Suprapubic skin (tissue), 4 donors: ENCODE data around the gene TBC1D19. TPM values are rescaled to one million over a fixed set of nuclear protein-coding genes. Genes with fewer than 3 reads are reported as not detected.

ENCODE experiments used
- DNase-seq, 2 donors: peaks; one replicate each; pipeline ENCODE4 v3.0.0-alpha.2; 2019; ENCODE audit warnings: low spot score in 2 of 2
- H3K27ac ChIP-seq: fragments of 200-600 bp; sonication (generic); one replicate; pipeline ENCODE4 v1.5.1; 2019
- H3K27me3 ChIP-seq: fragments of 200-600 bp; sonication (generic); one replicate; pipeline ENCODE4 v1.5.1; 2019
- H3K36me3 ChIP-seq: fragments of 200-600 bp; sonication (generic); one replicate; pipeline ENCODE4 v1.5.1; 2019
- H3K4me1 ChIP-seq: fragments of 200-600 bp; sonication (generic); one replicate; pipeline ENCODE4 v1.5.1; 2019
- H3K4me3 ChIP-seq: fragments of 200-600 bp; sonication (generic); one replicate; pipeline ENCODE4 v1.5.1; 2019; ENCODE audit warnings: mild to moderate bottlenecking
- H3K9me3 ChIP-seq: fragments of 200-600 bp; sonication (generic); one replicate; pipeline ENCODE4 v1.5.1; 2019
- EP300 ChIP-seq: sonication (generic); formaldehyde crosslinking; IDR thresholded peaks from one replicate; pipeline ENCODE4 v1.6.1; 2017; ENCODE audit warnings: antibody characterized with exemption
- POLR2A ChIP-seq, 2 donors: fragments of 450-650 bp; IDR thresholded peaks; one replicate each; pipeline ENCODE4 v1.6.1; 2017; ENCODE audit warnings: antibody characterized with exemption in 2 of 2, mild to moderate bottlenecking in 2 of 2, moderate library complexity in 2 of 2
- POLR2AphosphoS5 ChIP-seq, 3 donors: sonication (generic); formaldehyde crosslinking; IDR thresholded peaks; one replicate each; pipeline ENCODE4 v1.6.1; 2017; ENCODE audit warnings: antibody characterized with exemption in 3 of 3
- WGBS: methylation state at CpG from one replicate; pipeline ENCODE4 v1.1.5; 2018; 5-methylcytosine and 5-hydroxymethylcytosine counted together
- total RNA-seq, 4 donors: library from RNA; depleted of rRNA; stranded (reverse); fragments of >200 nt; gene quantifications; one replicate each; pipeline ENCODE4 v1.1.0, GENCODE V29; 2016
- TF ChIP-seq, protein P1 (sequence below), 2 donors: fragments of 200-600 bp in 1 of 2; fragments of 450-650 bp in 1 of 2; sonication (generic) in 1 of 2; IDR thresholded peaks; one replicate each; pipeline ENCODE4 v1.5.1; 2016 to 2019; ENCODE audit warnings: antibody characterized with exemption in 2 of 2, mild to moderate bottlenecking in 1 of 2, moderate library complexity in 1 of 2

TBC1D19 gene
- total RNA-seq, 4 donors from 2014 or later, result 6.2 to 16.2 (median 11.9) TPM

DNA sequence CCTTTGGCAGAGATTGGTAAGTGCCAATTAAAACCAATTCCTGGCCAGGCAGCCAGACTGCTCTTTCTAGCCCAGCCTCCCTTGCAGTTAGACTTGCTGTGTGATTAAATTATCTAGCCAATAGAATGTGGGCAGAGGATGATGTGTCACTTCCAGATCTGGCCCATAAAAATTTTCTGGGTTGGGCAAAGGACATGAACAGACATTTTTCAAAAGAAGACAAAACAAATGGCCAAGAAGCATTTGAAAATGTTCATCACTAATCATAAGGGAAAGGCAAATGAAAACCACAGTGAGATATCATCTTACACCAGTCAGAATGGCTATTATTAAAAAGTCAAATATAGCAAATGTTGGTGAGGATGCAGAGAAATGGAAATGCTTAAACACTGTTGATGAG is 205.3 kb downstream of the TBC1D19 start:
- no peaks in the 10 kb centered on the region for H3K9me3 ChIP-seq
- no peak for DNase-seq
- TF ChIP-seq, protein P1, sequence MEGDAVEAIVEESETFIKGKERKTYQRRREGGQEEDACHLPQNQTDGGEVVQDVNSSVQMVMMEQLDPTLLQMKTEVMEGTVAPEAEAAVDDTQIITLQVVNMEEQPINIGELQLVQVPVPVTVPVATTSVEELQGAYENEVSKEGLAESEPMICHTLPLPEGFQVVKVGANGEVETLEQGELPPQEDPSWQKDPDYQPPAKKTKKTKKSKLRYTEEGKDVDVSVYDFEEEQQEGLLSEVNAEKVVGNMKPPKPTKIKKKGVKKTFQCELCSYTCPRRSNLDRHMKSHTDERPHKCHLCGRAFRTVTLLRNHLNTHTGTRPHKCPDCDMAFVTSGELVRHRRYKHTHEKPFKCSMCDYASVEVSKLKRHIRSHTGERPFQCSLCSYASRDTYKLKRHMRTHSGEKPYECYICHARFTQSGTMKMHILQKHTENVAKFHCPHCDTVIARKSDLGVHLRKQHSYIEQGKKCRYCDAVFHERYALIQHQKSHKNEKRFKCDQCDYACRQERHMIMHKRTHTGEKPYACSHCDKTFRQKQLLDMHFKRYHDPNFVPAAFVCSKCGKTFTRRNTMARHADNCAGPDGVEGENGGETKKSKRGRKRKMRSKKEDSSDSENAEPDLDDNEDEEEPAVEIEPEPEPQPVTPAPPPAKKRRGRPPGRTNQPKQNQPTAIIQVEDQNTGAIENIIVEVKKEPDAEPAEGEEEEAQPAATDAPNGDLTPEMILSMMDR (IDR thresholded peaks at IDR 0.05), result no peak
- TF ChIP-seq POLR2AphosphoS5 (IDR thresholded peaks at IDR 0.05) (no peak), EP300 (no peak), POLR2A (IDR thresholded peaks at IDR 0.05) (no peak)
- no peak overlapping the region for H3K27ac ChIP-seq
- H3K27me3 ChIP-seq, result no peaks in the 10 kb centered on the region
- no peak overlapping the region for H3K4me3 ChIP-seq
- no peaks in the 10 kb centered on the region for H3K36me3 ChIP-seq
- H3K4me1 ChIP-seq, result peaks cover 20% of the 10 kb centered on the region

DNA sequence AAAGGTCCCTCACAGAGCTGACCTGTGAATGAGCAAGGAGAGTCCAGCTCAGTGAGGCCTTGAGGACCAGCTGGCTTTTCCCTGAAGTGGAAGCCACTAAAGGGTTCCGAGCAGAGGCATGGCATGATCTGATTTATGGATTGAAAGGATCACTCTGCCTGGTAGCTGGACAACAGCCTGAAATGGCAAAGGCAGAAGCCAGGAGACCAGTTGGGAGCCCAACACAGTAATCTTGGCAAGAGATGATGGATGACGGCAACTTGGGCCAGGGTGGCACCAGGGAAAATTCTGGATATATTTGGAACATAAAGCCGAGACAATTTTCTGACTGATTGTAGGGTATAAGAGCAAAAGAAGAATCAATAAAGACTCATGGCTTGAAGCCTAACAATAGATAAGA is 207.5 kb downstream of the TBC1D19 start:
- no peak for DNase-seq
- Histone ChIP-seq H3K36me3 (no peaks in the 10 kb centered on the region), H3K9me3 (no peaks in the 10 kb centered on the region), H3K27me3 (no peaks in the 10 kb centered on the region), H3K27ac (no peak overlapping the region), H3K4me1 (peaks cover 20% of the 10 kb centered on the region), H3K4me3 (no peak overlapping the region)
- no peak for TF ChIP-seq POLR2A (IDR thresholded peaks at IDR 0.05)
- WGBS, result 87% methylated on average over 3 of the region's 3 CpGs

DNA sequence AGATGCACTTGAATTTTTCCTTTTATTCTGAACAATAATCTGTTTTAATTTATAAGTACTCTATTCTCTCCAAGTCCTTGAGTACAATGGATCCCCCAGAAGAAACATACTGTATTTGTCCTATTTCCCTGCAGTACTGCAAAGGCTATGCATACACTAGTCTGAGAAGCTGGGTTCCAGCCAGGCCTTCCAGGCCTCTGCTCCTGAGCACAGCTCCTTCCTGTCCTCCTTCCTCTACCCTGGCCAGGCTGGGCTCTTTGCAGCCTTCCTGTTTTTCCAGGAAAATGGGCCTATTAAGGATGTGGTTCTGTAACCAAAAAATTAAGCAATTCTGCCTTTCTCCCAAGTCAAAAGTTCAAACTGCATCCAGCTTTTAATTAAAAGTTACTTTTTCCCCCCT is 208.8 kb downstream of the TBC1D19 start:
- H3K9me3 ChIP-seq, result no peaks in the 10 kb centered on the region
- no peak for DNase-seq
- H3K4me3 ChIP-seq, result no peak overlapping the region
- H3K4me1 ChIP-seq, result peaks cover 13% of the 10 kb centered on the region
- no peaks in the 10 kb centered on the region for H3K27me3 ChIP-seq
- H3K36me3 ChIP-seq, result no peaks in the 10 kb centered on the region
- no peak overlapping the region for H3K27ac ChIP-seq
- TF ChIP-seq, protein P1 (IDR thresholded peaks at IDR 0.05), result no peak
- TF ChIP-seq EP300, result no peak
- TF ChIP-seq POLR2AphosphoS5 (IDR thresholded peaks at IDR 0.05), result no peak

DNA sequence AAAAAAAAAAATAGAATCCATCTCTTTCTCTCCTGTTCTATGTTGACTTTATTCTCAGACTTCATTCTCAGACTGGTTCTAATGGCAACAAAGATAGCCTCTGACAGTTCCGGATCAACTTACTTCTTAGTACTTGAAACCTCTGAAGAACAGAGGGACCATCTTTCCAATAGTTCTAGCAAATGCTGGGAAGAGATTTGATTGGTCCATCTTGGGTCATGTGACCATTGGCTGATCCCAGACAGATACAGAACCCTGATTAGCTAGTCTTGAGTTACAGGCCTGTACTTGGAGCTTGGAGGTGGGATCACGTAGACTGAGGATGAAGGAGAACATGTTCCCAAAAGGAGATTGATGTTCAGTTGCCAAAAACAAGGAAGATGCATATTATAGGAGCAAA is 209.9 kb downstream of the TBC1D19 start:
- DNase-seq, result no peak
- TF ChIP-seq EP300, result no peak
- no peak for TF ChIP-seq POLR2AphosphoS5 (IDR thresholded peaks at IDR 0.05)
- TF ChIP-seq, protein P1 (IDR thresholded peaks at IDR 0.05), result no peak
- TF ChIP-seq POLR2A (IDR thresholded peaks at IDR 0.05), result no peak
- Histone ChIP-seq H3K4me3 (no peak overlapping the region), H3K9me3 (no peaks in the 10 kb centered on the region), H3K4me1 (peaks cover 2% of the 10 kb centered on the region), H3K36me3 (no peaks in the 10 kb centered on the region), H3K27me3 (no peaks in the 10 kb centered on the region), H3K27ac (no peak overlapping the region)
- WGBS, result 92% methylated on average over 2 of the region's 2 CpGs

DNA sequence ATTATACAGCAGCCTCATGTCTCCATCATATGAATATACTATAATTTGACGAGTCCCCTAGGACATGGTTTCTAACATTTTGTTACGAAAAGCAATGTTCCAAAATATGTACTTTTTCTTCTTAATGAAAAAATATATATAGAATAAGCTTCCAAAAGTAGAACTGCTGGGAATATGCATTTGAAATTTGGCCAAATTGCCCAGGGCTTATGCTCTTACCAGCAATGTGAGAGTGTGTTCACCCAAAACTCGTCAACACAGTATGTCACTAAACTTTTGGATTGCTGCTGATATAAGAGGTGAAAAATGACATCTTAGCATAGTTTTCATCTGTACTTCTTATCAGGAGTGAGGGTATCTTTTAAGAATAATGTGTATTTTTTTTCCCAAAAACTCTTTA is 212.2 kb downstream of the TBC1D19 start:
- Histone ChIP-seq H3K36me3 (no peaks in the 10 kb centered on the region), H3K27ac (no peak overlapping the region), H3K4me3 (no peak overlapping the region), H3K27me3 (no peaks in the 10 kb centered on the region), H3K4me1 (no peaks in the 10 kb centered on the region), H3K9me3 (no peaks in the 10 kb centered on the region)
- TF ChIP-seq POLR2AphosphoS5 (IDR thresholded peaks at IDR 0.05) (no peak), POLR2A (IDR thresholded peaks at IDR 0.05) (no peak), EP300 (no peak)
- TF ChIP-seq, protein P1 (IDR thresholded peaks at IDR 0.05), result no peak
- no peak for DNase-seq
- 75% methylated on average over 3 of the region's 3 CpGs for WGBS

DNA sequence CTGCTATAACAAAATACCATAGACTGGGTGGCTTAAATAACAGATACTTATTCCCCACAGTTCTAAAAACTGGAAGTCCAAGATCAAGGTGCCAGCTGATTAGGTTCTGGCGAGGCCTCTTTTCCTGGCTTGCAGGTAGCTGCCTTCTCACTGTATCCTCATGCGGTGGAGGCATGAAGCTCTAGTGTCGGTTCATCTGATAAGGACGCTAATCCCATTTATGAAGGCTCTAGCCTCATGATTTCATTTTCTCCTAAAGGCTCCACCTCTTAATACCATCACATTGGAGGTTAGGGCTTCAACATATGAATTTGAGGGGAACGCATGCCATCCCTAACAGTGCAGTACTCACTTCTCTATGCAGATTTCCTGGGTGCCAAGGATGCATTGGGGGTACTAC is 218.9 kb downstream of the TBC1D19 start:
- H3K4me3 ChIP-seq, result no peak overlapping the region
- WGBS, result 71% methylated on average over 5 of the region's 5 CpGs
- no peaks in the 10 kb centered on the region for H3K27me3 ChIP-seq
- H3K36me3 ChIP-seq, result no peaks in the 10 kb centered on the region
- DNase-seq, result no peak
- no peaks in the 10 kb centered on the region for H3K9me3 ChIP-seq
- peaks cover 14% of the 10 kb centered on the region for H3K4me1 ChIP-seq
- H3K27ac ChIP-seq, result no peak overlapping the region
- no peak for TF ChIP-seq EP300
- TF ChIP-seq, protein P1 (IDR thresholded peaks at IDR 0.05), result no peak
